Heart right ventricle (tissue), 16 donors: ENCODE data around the gene NEAT1. TPM values are rescaled to one million over a fixed set of nuclear protein-coding genes. Genes with fewer than 3 reads are reported as not detected.
"Not testable (repeated sequence)": the region's sequence is repeated elsewhere in the genome, so short reads cannot be mapped to it uniquely, and the experiment has no call there.

Experiments
- ATAC-seq, 8 donors: fragments of 200-7000 bp; cut with Tn5 transposase; one replicate each; pipeline ENCODE4 v1.9.1; 2020; ENCODE audit warnings: mild to moderate bottlenecking in 8 of 8, moderate library complexity in 8 of 8, moderate number of reproducible peaks in 1 of 8
- DNase-seq, 2 donors: peaks; one replicate each; pipeline ENCODE4 v3.0.0-alpha.2; 2020
- H3K27ac ChIP-seq, 10 donors: fragments of 200-600 bp; sonication (generic) in 2 of 10; one replicate each; pipeline versions ENCODE4 v1.5.0 to v1.8.0; 2020 to 2022; ENCODE audit warnings: mild to moderate bottlenecking in 3 of 10
- H3K27me3 ChIP-seq, 7 donors: fragments of 200-600 bp; one replicate each; pipeline ENCODE4 v1.8.0; 2021 to 2022; ENCODE audit warnings: mild to moderate bottlenecking in 2 of 7
- H3K36me3 ChIP-seq, 9 donors: fragments of 200-600 bp; sonication (generic) in 1 of 9; one replicate each; pipeline versions ENCODE4 v1.5.0 to v1.8.0; 2020 to 2022; ENCODE audit warnings: mild to moderate bottlenecking in 2 of 9
- H3K4me1 ChIP-seq, 9 donors: fragments of 200-600 bp; sonication (generic) in 1 of 9; one replicate each; pipeline versions ENCODE4 v1.5.0 to v1.8.0; 2020 to 2022; ENCODE audit warnings: mild to moderate bottlenecking in 4 of 9
- H3K4me3 ChIP-seq, 10 donors: fragments of 200-600 bp; sonication (generic) in 2 of 10; one replicate each; pipeline versions ENCODE4 v1.5.0 to v1.8.0; 2020 to 2022; ENCODE audit warnings: mild to moderate bottlenecking in 7 of 10, moderate library complexity in 2 of 10
- H3K9me3 ChIP-seq, 11 donors: fragments of 200-600 bp in 10 of 11; sonication (generic) in 2 of 11; one replicate each; pipeline versions ENCODE4 v1.5.0 to v1.8.0; 2013 to 2022; ENCODE audit warnings: mild to moderate bottlenecking in 2 of 11, control low read depth in 1 of 11, moderate library complexity in 1 of 11
- CTCF ChIP-seq, 9 donors: fragments of 200-600 bp; sonication (generic) in 2 of 9; IDR thresholded peaks; one replicate each; pipeline versions ENCODE4 v1.5.0 to v1.8.0; 2021 to 2022; ENCODE audit warnings: antibody characterized with exemption in 9 of 9, mild to moderate bottlenecking in 5 of 9, moderate library complexity in 1 of 9
- WGBS, 2 donors: extraction: QIAGEN DNeasy Blood & Tissue Kit; methylation state at CpG; one replicate each; pipeline ENCODE4 v1.1.7; 2013; ENCODE audit warnings: inconsistent platforms in 1 of 2; 5-methylcytosine and 5-hydroxymethylcytosine counted together
- intact Hi-C, 10 donors: fragments of 100-400 bp; cut with DNase I; formaldehyde crosslinking; loops; one replicate each; pipeline versions ENCODE4 v1.11.1 to v1.14.2; 2022
- polyA plus RNA-seq, 2 donors: library from polyadenylated mRNA; stranded (reverse); fragments of 200-250 nt; gene quantifications; one replicate each; pipeline ENCODE4 v1.2.3, GENCODE V29; 2013
- total RNA-seq, 10 donors: library from RNA; stranded (reverse); fragmentation: NEBNext Ultra II Directional in 3 of 10; extraction: Animal tissue kit (Norgen Biotek cat#: 25700) in 3 of 10; gene quantifications; one replicate each; pipeline versions ENCODE4 v1.2.1 to v1.2.4, GENCODE V29; 2021 to 2023
- donor health status: Arrhythmogenic right ventricular cardiomyopathy.
- donor health status: ischemic (EF 13 %, LVEDD 7.1; RV severe dilation, severe dysfunction).
- donor health status: healthy with polysubstance abuse.
- donor health status: DM: no; HTN: yes; CAD: no.
- donor health status: DM: no; HTN: no; CAD: no.
- donor health status: ischemic (EF 25% LVEDD 6.9; RV normal size, moderate dysfunction).
- donor health status: ischemic (EF 25% LVEDD 5.7; RV mildly dilated, moderate dysfunction).
- donor health status: healthy.
- donor health status: DM: yes; HTN: yes; CAD: no.
- donor health status: Ischemic cardiomyopathy.
- donor health status: ischemic (EF 35%, LVEDD 5.7; RV mildly dilated, moderate dysfunction).
- donor health status: nonischemic (EF 11% LVEDD 7.7; RV severe dilation, severe dysfunction).
- donor health status: DM: yes; HTN: yes; CAD: no.
- donor health status: PGD.
- donor health status: ischemic (EF 29% LVEDD 5.4; RV normal size, mild dysfunction).
- donor health status: nonischemic (EF 23%, LVEDD 6.1; RV moderate dilation, normal function).

NEAT1 gene
- total and polyA plus RNA-seq, 12 donors, result 103 to 1,899 (median 432) TPM

- Histone ChIP-seq H3K9me3 (no peaks in the 10 kb centered on the region), H3K4me1 (peaks cover 0 to 25% (median 15%) of the 10 kb centered on the region in 9 donors), H3K36me3 (no peaks in the 10 kb centered on the region), H3K27me3 (no peaks in the 10 kb centered on the region), H3K4me3 (no peak overlapping the region), H3K27ac (no peak overlapping the region)
- TF ChIP-seq CTCF (IDR thresholded peaks at IDR 0.05), result no peak
- ATAC-seq (no peak), DNase-seq (no peak)
- intact Hi-C loops, result loop anchor here in 1 of 10 donors (5.0 kb wide), 1 partner anchor 82 kb away; no protein-coding TSS in a partner anchor
- WGBS, 2 donors, result 85 to 87% methylated on average over 7 of the region's 7 CpGs
Observed at GRCh38 chr11:65459552-65459951, 37.0 kb downstream of the NEAT1 start.

GRCh38 chr11:65465471-65465870 lies 42.9 kb downstream of the NEAT1 start:
- not testable (repeated sequence) for ATAC-seq, H3K36me3 ChIP-seq, H3K4me3 ChIP-seq, H3K27me3 ChIP-seq, DNase-seq, H3K9me3 ChIP-seq, H3K27ac ChIP-seq
- 91 to 95% methylated on average over 18 of the region's 18 CpGs for WGBS, 2 donors
- intact Hi-C loops, result loop anchor here in 4 of 10 donors (5.0 to 10.0 kb wide), 4 partner anchors 49 to 98 kb away; no protein-coding TSS in a partner anchor
- H3K4me1 ChIP-seq, result peaks cover under 1 to 20% (median 8%) of the 10 kb centered on the region in 9 donors

- H3K27me3 ChIP-seq, H3K4me3 ChIP-seq, H3K27ac ChIP-seq, DNase-seq, H3K36me3 ChIP-seq, H3K9me3 ChIP-seq, ATAC-seq: not testable (repeated sequence)
- intact Hi-C loops, result loop anchor here in 4 of 10 donors (5.0 to 10.0 kb wide), 4 partner anchors 47 to 100 kb away; no protein-coding TSS in a partner anchor
- WGBS, 2 donors, result 97 to 99% methylated on average over 6 of the region's 6 CpGs
- H3K4me1 ChIP-seq, result peaks cover 9 to 37% (median 25%) of the 10 kb centered on the region in 9 donors
Observed at GRCh38 chr11:65467306-65467705, 44.7 kb downstream of the NEAT1 start.

GRCh38 chr11:65468874-65469333 lies 46.3 kb downstream of the NEAT1 start:
- Histone ChIP-seq H3K4me1 (peaks cover 15 to 52% (median 36%) of the 10 kb centered on the region in 9 donors), H3K36me3 (no peaks in the 10 kb centered on the region), H3K9me3 (no peaks in the 10 kb centered on the region), H3K27ac (peak overlapping the region in 4 of 10 donors; percentile 11 to 100 (median 57)), H3K4me3 (no peak overlapping the region), H3K27me3 (no peaks in the 10 kb centered on the region)
- ATAC-seq, result no peak
- 15 to 28% methylated on average over 3 of the region's 3 CpGs for WGBS, 2 donors
- intact Hi-C loops, result loop anchor here in 4 of 10 donors (2.0 to 10.0 kb wide), 5 partner anchors 46 to 102 kb away; no protein-coding TSS in a partner anchor
- peak; percentile 61 to 68 for DNase-seq
- peak in 8 of 9 donors; percentile 18 to 66 (median 58) for TF ChIP-seq CTCF (IDR thresholded peaks at IDR 0.05)

GRCh38 chr11:65470433-65471049 lies 47.9 kb downstream of the NEAT1 start:
- TF ChIP-seq CTCF (IDR thresholded peaks at IDR 0.05), result no peak
- ATAC-seq (peak in 2 of 8 donors; percentile 18), DNase-seq (no peak)
- intact Hi-C loops, result loop anchor here in 9 of 10 donors (2.0 to 10.0 kb wide), 10 partner anchors 34 to 88 kb away; partner anchors contain the start of genes NEAT1 (in 1 of the 9) and SLC25A45 (in 1 of the 9)
- 51 to 61% methylated on average over 8 of the region's 8 CpGs for WGBS, 2 donors
- peak overlapping the region; percentile 86 to 100 (median 98) for H3K27ac ChIP-seq
- H3K27me3 ChIP-seq, result no peaks in the 10 kb centered on the region
- H3K4me3 ChIP-seq, result peak overlapping the region in 4 of 10 donors; percentile 16 to 44 (median 40)
- H3K4me1 ChIP-seq, result peaks cover 15 to 52% (median 36%) of the 10 kb centered on the region in 9 donors
- no peaks in the 10 kb centered on the region for H3K9me3 ChIP-seq
- no peaks in the 10 kb centered on the region for H3K36me3 ChIP-seq
